SK-N-MC (cell line): Measurements from ENCODE around the gene BCL7B.

Experiments
- EZH2 ChIP-seq: fragments of 200-600 bp; sonication (generic); IDR thresholded peaks from one replicate; pipeline ENCODE4 v1.6.1; 2017; ENCODE audit warnings: antibody characterized with exemption
- POLR2AphosphoS5 ChIP-seq: IDR thresholded peaks from 2 replicates; pipeline ENCODE4 v1.6.1; 2012; ENCODE audit warnings: mild to moderate bottlenecking, low read depth, low read length, borderline replicate concordance

DNA sequence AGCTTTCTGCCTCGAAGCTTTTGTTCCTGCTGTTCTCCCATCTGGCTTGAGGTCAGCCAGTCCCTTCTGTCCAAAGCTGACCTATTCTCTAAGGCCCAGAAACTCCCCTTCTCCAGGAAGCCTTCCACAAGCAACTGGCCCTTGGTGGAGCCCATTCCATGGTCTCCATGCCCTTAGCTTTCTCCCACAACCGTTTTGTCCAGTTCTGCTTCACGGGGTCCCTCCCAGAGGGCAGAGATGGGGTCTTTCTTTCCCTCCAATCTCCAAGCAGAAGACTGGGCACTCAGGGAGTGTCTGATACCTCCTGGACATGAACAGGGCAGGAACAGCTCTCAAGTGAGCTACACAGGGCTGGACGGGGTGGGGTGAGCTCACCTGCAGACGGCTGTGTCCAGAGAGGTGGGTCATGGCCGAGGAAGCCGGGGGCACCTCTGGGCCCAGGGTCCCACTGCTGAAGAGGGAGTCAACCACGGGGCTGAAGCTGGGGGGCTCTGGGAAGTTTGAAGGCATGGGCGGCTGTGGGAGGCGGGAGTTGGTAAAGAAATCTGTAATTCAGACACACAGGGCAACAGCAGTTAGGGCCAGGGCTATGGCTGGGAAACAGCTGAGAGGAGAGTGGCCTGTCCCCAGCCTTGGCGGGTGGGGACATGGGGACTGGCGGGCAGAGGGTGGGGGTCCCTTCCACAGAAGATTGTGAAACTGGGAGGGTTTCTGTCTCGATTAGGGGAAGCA is 41.8 kb upstream of the BCL7B start:
- TF ChIP-seq EZH2 = no peak
- TF ChIP-seq POLR2AphosphoS5 = no peak
